ENCODE measurements around the gene NEURL4.

- no peak for TF ChIP-seq CTCF (conservative IDR thresholded peaks at IDR 0.05)
- no peak for TF ChIP-seq ZFX (IDR thresholded peaks at IDR 0.05)
Measured at GRCh38 chr17:7326186-7326585, 2.9 kb downstream of the NEURL4 start.
